Transverse colon (tissue), 4 donors: ENCODE measurements around the gene RNU2-1.
"Not testable (repeated sequence)": the region's sequence is repeated elsewhere in the genome, so short reads cannot be mapped to it uniquely, and the experiment has no call there.

Source experiments
- CTCF ChIP-seq, 5 experiments: fragments of 200-600 bp in 3 of 5; fragments of 450-650 bp in 2 of 5; sonication (generic) in 3 of 5; IDR thresholded peaks; 1 replicate in 2 of 5; 2 replicates in 3 of 5; pipeline ENCODE4 v1.5.1; 2016 to 2017; ENCODE audit warnings: antibody characterized with exemption in 5 of 5, inconsistent platforms in 3 of 5, mild to moderate bottlenecking in 2 of 5, moderate library complexity in 1 of 5
- EP300 ChIP-seq: sonication (generic); formaldehyde crosslinking; IDR thresholded peaks from one replicate; pipeline ENCODE4 v1.6.1; 2017; ENCODE audit warnings: antibody characterized with exemption, low read depth
- POLR2A ChIP-seq: fragments of 450-650 bp; IDR thresholded peaks from one replicate; pipeline ENCODE4 v1.6.1; 2016; ENCODE audit warnings: antibody characterized with exemption, mild to moderate bottlenecking, moderate library complexity
- POLR2AphosphoS5 ChIP-seq, 3 donors: sonication (generic); formaldehyde crosslinking; IDR thresholded peaks; one replicate each; pipeline ENCODE4 v1.6.1; 2016; ENCODE audit warnings: antibody characterized with exemption in 3 of 3

- TF ChIP-seq CTCF (IDR thresholded peaks at IDR 0.05); POLR2A; POLR2AphosphoS5 (IDR thresholded peaks at IDR 0.05); EP300: not testable (repeated sequence)
Observed at GRCh38 chr17:43272483-43272882, 38.7 kb upstream of the RNU2-1 start.
